GM12878 (cell line): ENCODE data around the gene TMEM88. TPM values are rescaled to one million over a fixed set of nuclear protein-coding genes. Genes with fewer than 3 reads are reported as not detected.

ENCODE experiments used
- ATAC-seq: fragments of 200-7000 bp; cut with Tn5 transposase; 3 replicates; pipeline ENCODE4 v1.9.1; 2020; ENCODE audit warnings: mild to moderate bottlenecking, moderate library complexity
- BruUV-seq: library from RNA; stranded (reverse); fragments of 400-500 nt; replicated peaks from 2 replicates; lab custom pipeline; 2021; lab: Mats Ljungman, UMichigan
- CTCF ChIA-PET: fragments of 300-600 bp; sonication (Branson Sonifier 250); formaldehyde crosslinking; extraction: SDS; loops from one replicate; lab custom pipeline; 2021; ENCODE audit warnings: inconsistent platforms; lab: Yijun Ruan, JAX
- POLR2A ChIA-PET: fragments of 350-600 bp; formaldehyde crosslinking; extraction: SDS; loops from one replicate; lab custom pipeline; 2021; ENCODE audit warnings: inconsistent platforms; lab: Charles Lee
- RAD21 ChIA-PET: fragments of 300-600 bp; sonication (Branson Sonifier 250); formaldehyde crosslinking; loops from one replicate; lab custom pipeline; 2023; ENCODE audit warnings: antibody characterized with exemption; ENCODE audit not compliant: unreplicated experiment; lab: Charles Lee
- SMC1A ChIA-PET: fragments of 300-600 bp; sonication (Branson Sonifier 250); formaldehyde crosslinking; loops from one replicate; lab custom pipeline; 2023; ENCODE audit not compliant: unreplicated experiment, uncharacterized antibody; lab: Charles Lee
- DNase-seq: peaks from one replicate; pipeline ENCODE4 v3.0.0-alpha.2; 2011; ENCODE audit warnings: low read depth, low spot score
- FAIRE-seq: peaks from 3 replicates; lab custom pipeline; 2011; peaks lifted over from hg19 to GRCh38; lab: Jason Lieb, UNC
- H2AFZ ChIP-seq: 2 replicates; pipeline ENCODE4 v1.6.0; 2011; ENCODE audit warnings: low read depth, low read length, control low read depth; ENCODE audit not compliant: control insufficient read depth
- H3K27ac ChIP-seq: 2 replicates; pipeline ENCODE4 v1.5.1; 2011; ENCODE audit warnings: control low read depth; ENCODE audit not compliant: control insufficient read depth, insufficient read depth
- H3K27me3 ChIP-seq, 2 experiments: replicated peaks in 1 of 2; 2 replicates each; pipeline versions ENCODE4 v1.6.0 to v1.6.1; 2011; ENCODE audit warnings: low read length in 1 of 2; ENCODE audit not compliant: control insufficient read depth in 2 of 2, insufficient read depth in 2 of 2
- H3K36me3 ChIP-seq, 2 experiments: 2 replicates each; pipeline ENCODE4 v1.5.1; 2011; ENCODE audit warnings: low read length in 1 of 2; ENCODE audit not compliant: control insufficient read depth in 2 of 2, insufficient read depth in 2 of 2
- H3K4me1 ChIP-seq: 2 replicates; pipeline ENCODE4 v1.6.1; 2011; ENCODE audit warnings: mild to moderate bottlenecking, low read length, moderate library complexity, mixed read lengths; ENCODE audit not compliant: control insufficient read depth, insufficient read depth
- H3K4me2 ChIP-seq: 2 replicates; pipeline ENCODE4 v1.6.0; 2011; ENCODE audit warnings: control low read depth; ENCODE audit not compliant: control insufficient read depth, insufficient read depth
- H3K4me3 ChIP-seq: fragments of 200-600 bp; sonication (generic); 2 replicates; pipeline ENCODE4 v1.5.1; 2016
- H3K79me2 ChIP-seq: 2 replicates; pipeline ENCODE4 v1.6.0; 2011; ENCODE audit warnings: low read length; ENCODE audit not compliant: control insufficient read depth, insufficient read depth
- H3K9ac ChIP-seq: 2 replicates; pipeline ENCODE4 v1.8.0; 2011; ENCODE audit warnings: low read length, control low read depth, mixed read lengths; ENCODE audit not compliant: control insufficient read depth, insufficient read depth
- H3K9me3 ChIP-seq: replicated peaks from 3 replicates; pipeline ENCODE4 v1.5.1; 2011; ENCODE audit warnings: mild to moderate bottlenecking, low read length; ENCODE audit not compliant: control insufficient read depth, insufficient read depth
- H4K20me1 ChIP-seq: 2 replicates; pipeline ENCODE4 v1.6.0; 2011; ENCODE audit not compliant: control insufficient read depth, insufficient read depth
- BACH1 ChIP-seq: fragments of 450-650 bp; IDR thresholded peaks from 2 replicates; pipeline ENCODE4 v1.6.1; 2017; ENCODE audit warnings: mild to moderate bottlenecking, borderline replicate concordance
- CHD2 ChIP-seq: IDR thresholded peaks from 2 replicates; pipeline ENCODE4 v1.6.1; 2011; ENCODE audit warnings: low read depth, low read length, improper control_type of control experiment, borderline replicate concordance
- IKZF1 ChIP-seq: fragments of 450-650 bp; conservative IDR thresholded peaks from 2 replicates; pipeline ENCODE4 v1.6.1; 2017; ENCODE audit warnings: antibody characterized with exemption, mild to moderate bottlenecking
- LARP7 ChIP-seq: fragments of 450-650 bp; IDR thresholded peaks from 2 replicates; pipeline ENCODE4 v1.6.1; 2017; ENCODE audit warnings: mild to moderate bottlenecking
- MYB ChIP-seq: fragments of 150-350 bp; IDR thresholded peaks from 2 replicates; pipeline ENCODE4 v1.6.1; 2014; ENCODE audit warnings: mild to moderate bottlenecking, low read depth, low read length, borderline replicate concordance
- NR2F1 ChIP-seq: fragments of 450-650 bp; conservative IDR thresholded peaks from 2 replicates; pipeline ENCODE4 v1.6.1; 2017; ENCODE audit warnings: mild to moderate bottlenecking
- RUNX3 ChIP-seq: IDR thresholded peaks from 2 replicates; pipeline ENCODE4 v1.6.1; 2012; ENCODE audit warnings: low read length, inconsistent platforms
- SIN3A ChIP-seq: IDR thresholded peaks from 2 replicates; pipeline ENCODE4 v1.6.1; 2012; ENCODE audit warnings: low read depth, low read length, improper control_type of control experiment
- ZNF24 ChIP-seq: fragments of 450-650 bp; IDR thresholded peaks from 2 replicates; pipeline ENCODE4 v1.6.1; 2017; ENCODE audit warnings: antibody characterized with exemption, mild to moderate bottlenecking
- WGBS: methylation state at CpG from one replicate; pipeline ENCODE4 v1.1.6; 2016; ENCODE audit warnings: low lambda C conversion rate; ENCODE audit not compliant: insufficient replicate concordance, insufficient coverage; ENCODE audit errors: missing lambda C conversion rate; 5-methylcytosine and 5-hydroxymethylcytosine counted together
- in situ Hi-C: fragments of 300-500 bp; cut with MboI; formaldehyde crosslinking; loops from 9 replicates; pipeline ENCODE4 v1.14.3; 2018; ENCODE audit warnings: mixed read lengths
- intact Hi-C: fragments of 100-400 bp; cut with micrococcal nuclease; formaldehyde crosslinking; loops from one replicate; pipeline ENCODE4 v1.14.2; 2022; ENCODE audit not compliant: unreplicated experiment
- polyA plus RNA-seq, 11 experiments: library from polyadenylated mRNA; depleted of rRNA in 4 of 11; unstranded in 6 of 11; stranded (reverse) in 5 of 11; fragments of >200 nt; fragmentation: Nextera tagmentation in 4 of 11; fragmentation: Illumina TruSeq in 1 of 11; extraction: Ambion mirVana in 4 of 11; extraction: Trizol in 1 of 11; gene quantifications; 1 replicate in 1 of 11; 2 replicates in 10 of 11; pipeline versions ENCODE4 v1.2.1 to v1.2.3, GENCODE V29; 2011 to 2016; ENCODE audit warnings: inconsistent platforms in 2 of 11, missing spikeins in 2 of 11, low read depth in 1 of 11
- total RNA-seq, 4 experiments: library from RNA; depleted of rRNA in 3 of 4; stranded (reverse); fragments of >200 nt in 3 of 4; fragmentation: Illumina TruSeq in 1 of 4; extraction: Trizol in 1 of 4; gene quantifications; 2 replicates each; pipeline versions ENCODE4 v1.2.1 to v1.2.3, GENCODE V29; 2013 to 2021
- TF ChIP-seq, protein P1 (sequence below): fragments of 450-650 bp; IDR thresholded peaks from 2 replicates; pipeline ENCODE4 v1.6.1; 2017; ENCODE audit warnings: mild to moderate bottlenecking, moderate library complexity
- TF ChIP-seq, protein P2 (sequence below): fragments of 450-650 bp; formaldehyde crosslinking; IDR thresholded peaks from 2 replicates; pipeline ENCODE4 v1.4.0; 2020; ENCODE audit warnings: mild to moderate bottlenecking, moderate library complexity
- TF ChIP-seq, protein P3 (sequence below): IDR thresholded peaks from 2 replicates; pipeline ENCODE4 v1.6.1; 2011; ENCODE audit warnings: mild to moderate bottlenecking, low read depth, low read length, moderate library complexity; ENCODE audit not compliant: insufficient replicate concordance

The TMEM88 gene
- total and polyA plus RNA-seq, 10 of the 15 experiments (the other 5 are each of a cell fraction or from before 2014, with no cell fraction given) = 0.21 to 2.2 (median 0.62) TPM; not detected in 5

DNA sequence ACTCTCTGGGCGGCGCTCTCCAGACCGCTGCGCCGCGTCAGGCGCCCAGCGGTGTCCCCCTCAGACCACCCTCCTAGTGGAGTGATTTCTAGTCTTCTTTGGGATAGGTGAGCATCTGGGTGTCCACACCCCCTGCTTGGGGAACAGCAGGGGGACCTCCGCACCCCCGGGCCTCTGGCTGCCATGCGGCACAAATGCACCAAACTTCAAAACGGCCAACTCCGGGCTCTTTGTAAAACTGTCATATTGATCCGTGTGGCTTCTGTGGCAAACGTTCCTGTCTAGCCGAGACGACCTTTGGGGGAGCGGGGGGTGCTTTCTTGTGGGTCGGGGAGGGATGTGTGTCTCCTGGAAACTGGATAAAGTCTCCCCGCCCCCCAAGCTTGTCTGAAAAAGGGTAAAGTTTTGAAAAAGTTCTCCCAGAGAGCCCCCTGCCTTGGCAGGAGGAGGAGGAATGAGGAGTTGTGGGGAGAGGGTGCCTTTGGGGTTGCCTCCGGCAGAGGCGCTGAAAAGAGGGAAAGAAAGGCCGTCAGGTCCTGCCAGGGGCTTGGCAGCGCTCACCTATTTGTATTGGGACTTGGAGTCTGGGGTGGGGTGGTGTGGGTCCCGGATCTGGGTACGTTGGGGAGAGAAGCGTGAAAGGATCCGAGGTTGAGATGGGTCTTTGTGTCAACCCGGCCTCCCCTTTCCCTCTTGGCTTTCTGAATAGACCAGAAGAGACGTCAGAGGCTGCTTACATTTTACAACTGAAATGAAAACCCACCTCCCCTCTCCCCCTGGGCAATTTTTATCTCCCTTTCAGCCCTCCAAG, 31.6 kb downstream of the TMEM88 start:
- Histone ChIP-seq H2AFZ (peak overlapping the region; percentile 41), H3K4me2 (peak overlapping the region; percentile 96), H3K27ac (peak overlapping the region; percentile 91), H3K79me2 (peaks cover 45% of the 10 kb centered on the region), H3K9ac (peak overlapping the region; percentile 87), H4K20me1 (no peaks in the 10 kb centered on the region), H3K4me1 (peaks cover 13% of the 10 kb centered on the region), H3K4me3 (peak overlapping the region; percentile 88), H3K27me3 (no peaks in the 10 kb centered on the region), H3K36me3 (peaks cover 6 to 7% of the 10 kb centered on the region in 2 experiments; a peak in 3 of 4 replicates), H3K9me3 (no peaks in the 10 kb centered on the region)
- FAIRE-seq = peak; percentile 7
- DNase-seq = no peak
- POLR2A ChIA-PET = interaction anchor here (0.8 to 1.3 kb wide), 6 partner anchors 26 to 335 kb away, joined by 3 to 11 read pairs (median 4); partner anchors contain the start of genes CNTROB, CYB5D1, KDM6B and NAA38
- in situ Hi-C loops (no loop called here), intact Hi-C loops (no loop called here)
- RAD21 ChIA-PET = interaction anchor here (1.0 to 1.5 kb wide), 7 partner anchors 22 to 172 kb away, joined by 3 to 6 read pairs (median 4); partner anchors contain the start of gene NAA38
- ATAC-seq = peak; percentile 10
- CTCF ChIA-PET = interaction anchor here (0.8 to 1.7 kb wide), 7 partner anchors 16 to 102 kb away, joined by 3 to 6 read pairs (median 5); partner anchors contain the start of gene NAA38
- WGBS = 3% methylated on average over 26 of the region's 30 CpGs
- SMC1A ChIA-PET = no interaction called here
- no TSS peak for BruUV-seq
- TF ChIP-seq, protein P1, sequence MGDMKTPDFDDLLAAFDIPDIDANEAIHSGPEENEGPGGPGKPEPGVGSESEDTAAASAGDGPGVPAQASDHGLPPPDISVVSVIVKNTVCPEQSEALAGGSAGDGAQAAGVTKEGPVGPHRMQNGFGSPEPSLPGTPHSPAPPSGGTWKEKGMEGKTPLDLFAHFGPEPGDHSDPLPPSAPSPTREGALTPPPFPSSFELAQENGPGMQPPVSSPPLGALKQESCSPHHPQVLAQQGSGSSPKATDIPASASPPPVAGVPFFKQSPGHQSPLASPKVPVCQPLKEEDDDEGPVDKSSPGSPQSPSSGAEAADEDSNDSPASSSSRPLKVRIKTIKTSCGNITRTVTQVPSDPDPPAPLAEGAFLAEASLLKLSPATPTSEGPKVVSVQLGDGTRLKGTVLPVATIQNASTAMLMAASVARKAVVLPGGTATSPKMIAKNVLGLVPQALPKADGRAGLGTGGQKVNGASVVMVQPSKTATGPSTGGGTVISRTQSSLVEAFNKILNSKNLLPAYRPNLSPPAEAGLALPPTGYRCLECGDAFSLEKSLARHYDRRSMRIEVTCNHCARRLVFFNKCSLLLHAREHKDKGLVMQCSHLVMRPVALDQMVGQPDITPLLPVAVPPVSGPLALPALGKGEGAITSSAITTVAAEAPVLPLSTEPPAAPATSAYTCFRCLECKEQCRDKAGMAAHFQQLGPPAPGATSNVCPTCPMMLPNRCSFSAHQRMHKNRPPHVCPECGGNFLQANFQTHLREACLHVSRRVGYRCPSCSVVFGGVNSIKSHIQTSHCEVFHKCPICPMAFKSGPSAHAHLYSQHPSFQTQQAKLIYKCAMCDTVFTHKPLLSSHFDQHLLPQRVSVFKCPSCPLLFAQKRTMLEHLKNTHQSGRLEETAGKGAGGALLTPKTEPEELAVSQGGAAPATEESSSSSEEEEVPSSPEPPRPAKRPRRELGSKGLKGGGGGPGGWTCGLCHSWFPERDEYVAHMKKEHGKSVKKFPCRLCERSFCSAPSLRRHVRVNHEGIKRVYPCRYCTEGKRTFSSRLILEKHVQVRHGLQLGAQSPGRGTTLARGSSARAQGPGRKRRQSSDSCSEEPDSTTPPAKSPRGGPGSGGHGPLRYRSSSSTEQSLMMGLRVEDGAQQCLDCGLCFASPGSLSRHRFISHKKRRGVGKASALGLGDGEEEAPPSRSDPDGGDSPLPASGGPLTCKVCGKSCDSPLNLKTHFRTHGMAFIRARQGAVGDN = 0 out of 2 replicates have a peak, but pooled peaks have one; percentile 10
- TF ChIP-seq MYB (no peak), SIN3A (peak; percentile 29; the same call in 1 of the 2 replicates), RUNX3 (0 out of 2 replicates have a peak, but pooled peaks have one; percentile 12), IKZF1 (0 out of 2 replicates have a peak, but pooled peaks have one; percentile 6), BACH1 (0 out of 2 replicates have a peak, but pooled peaks have one; percentile 23), LARP7 (0 out of 2 replicates have a peak, but pooled peaks have one; percentile 4), NR2F1 (0 out of 2 replicates have a peak, but pooled peaks have one; percentile 48), CHD2 (no peak), ZNF24 (no peak)
- TF ChIP-seq, protein P2, sequence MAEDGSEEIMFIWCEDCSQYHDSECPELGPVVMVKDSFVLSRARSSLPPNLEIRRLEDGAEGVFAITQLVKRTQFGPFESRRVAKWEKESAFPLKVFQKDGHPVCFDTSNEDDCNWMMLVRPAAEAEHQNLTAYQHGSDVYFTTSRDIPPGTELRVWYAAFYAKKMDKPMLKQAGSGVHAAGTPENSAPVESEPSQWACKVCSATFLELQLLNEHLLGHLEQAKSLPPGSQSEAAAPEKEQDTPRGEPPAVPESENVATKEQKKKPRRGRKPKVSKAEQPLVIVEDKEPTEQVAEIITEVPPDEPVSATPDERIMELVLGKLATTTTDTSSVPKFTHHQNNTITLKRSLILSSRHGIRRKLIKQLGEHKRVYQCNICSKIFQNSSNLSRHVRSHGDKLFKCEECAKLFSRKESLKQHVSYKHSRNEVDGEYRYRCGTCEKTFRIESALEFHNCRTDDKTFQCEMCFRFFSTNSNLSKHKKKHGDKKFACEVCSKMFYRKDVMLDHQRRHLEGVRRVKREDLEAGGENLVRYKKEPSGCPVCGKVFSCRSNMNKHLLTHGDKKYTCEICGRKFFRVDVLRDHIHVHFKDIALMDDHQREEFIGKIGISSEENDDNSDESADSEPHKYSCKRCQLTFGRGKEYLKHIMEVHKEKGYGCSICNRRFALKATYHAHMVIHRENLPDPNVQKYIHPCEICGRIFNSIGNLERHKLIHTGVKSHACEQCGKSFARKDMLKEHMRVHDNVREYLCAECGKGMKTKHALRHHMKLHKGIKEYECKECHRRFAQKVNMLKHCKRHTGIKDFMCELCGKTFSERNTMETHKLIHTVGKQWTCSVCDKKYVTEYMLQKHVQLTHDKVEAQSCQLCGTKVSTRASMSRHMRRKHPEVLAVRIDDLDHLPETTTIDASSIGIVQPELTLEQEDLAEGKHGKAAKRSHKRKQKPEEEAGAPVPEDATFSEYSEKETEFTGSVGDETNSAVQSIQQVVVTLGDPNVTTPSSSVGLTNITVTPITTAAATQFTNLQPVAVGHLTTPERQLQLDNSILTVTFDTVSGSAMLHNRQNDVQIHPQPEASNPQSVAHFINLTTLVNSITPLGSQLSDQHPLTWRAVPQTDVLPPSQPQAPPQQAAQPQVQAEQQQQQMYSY = no peak
- TF ChIP-seq, protein P3, sequence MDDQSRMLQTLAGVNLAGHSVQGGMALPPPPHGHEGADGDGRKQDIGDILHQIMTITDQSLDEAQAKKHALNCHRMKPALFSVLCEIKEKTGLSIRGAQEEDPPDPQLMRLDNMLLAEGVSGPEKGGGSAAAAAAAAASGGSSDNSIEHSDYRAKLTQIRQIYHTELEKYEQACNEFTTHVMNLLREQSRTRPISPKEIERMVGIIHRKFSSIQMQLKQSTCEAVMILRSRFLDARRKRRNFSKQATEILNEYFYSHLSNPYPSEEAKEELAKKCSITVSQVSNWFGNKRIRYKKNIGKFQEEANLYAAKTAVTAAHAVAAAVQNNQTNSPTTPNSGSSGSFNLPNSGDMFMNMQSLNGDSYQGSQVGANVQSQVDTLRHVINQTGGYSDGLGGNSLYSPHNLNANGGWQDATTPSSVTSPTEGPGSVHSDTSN = no peak
